K562 (cell line): ENCODE measurements around the gene PTHLH. TPM values are rescaled to one million over a fixed set of nuclear protein-coding genes. Genes with fewer than 3 reads are reported as not detected.

ENCODE experiments used
- ATAC-seq: fragments of 200-7000 bp; cut with Tn5 transposase; 3 replicates; pipeline ENCODE4 v1.9.1; 2020; ENCODE audit warnings: moderate library complexity
- BruUV-seq: library from RNA; stranded (reverse); fragments of 400-500 nt; replicated peaks from 2 replicates; lab custom pipeline; 2021; lab: Mats Ljungman, UMichigan
- CTCF ChIA-PET: fragments of 300-600 bp; formaldehyde crosslinking; extraction: SDS; loops from one replicate; lab custom pipeline; 2021; ENCODE audit warnings: low intra/inter-chr PET ratio; lab: Yijun Ruan, JAX
- POLR2A ChIA-PET: fragments of 300-600, 350-650 bp; sonication (Branson Sonifier 250); formaldehyde crosslinking; extraction: SDS; loops from one replicate; lab custom pipeline; 2021; ENCODE audit warnings: antibody characterized with exemption, inconsistent platforms; lab: Yijun Ruan, JAX
- DNase-seq, 4 experiments: peaks; one replicate each; pipeline versions ENCODE4 v3.0.0 to v3.0.0-alpha.2; 2011 to 2018; ENCODE audit warnings: low spot score in 3 of 4, mixed read lengths in 3 of 4; ENCODE audit errors: extremely low read depth in 1 of 4
- FAIRE-seq: peaks from 2 replicates; lab custom pipeline; 2011; peaks lifted over from hg19 to GRCh38; lab: Jason Lieb, UNC
- H2AFZ ChIP-seq: 2 replicates; pipeline ENCODE4 v1.6.0; 2011; ENCODE audit warnings: low read depth, low read length, control low read depth, inconsistent platforms
- H3K27ac ChIP-seq: fragments of 200-600 bp; 3 replicates; pipeline ENCODE4 v1.8.0; 2011; ENCODE audit warnings: low read depth, mild to moderate bottlenecking, control low read depth, inconsistent platforms, low read length, moderate library complexity, mixed read lengths; ENCODE audit errors: extremely low read depth
- H3K27me3 ChIP-seq, 2 experiments: fragments of 300-600 bp in 1 of 2; 2 replicates in 1 of 2; 3 replicates in 1 of 2; pipeline versions ENCODE4 v1.6.0 to v1.8.0; 2011; ENCODE audit warnings: inconsistent platforms in 2 of 2, low read length in 2 of 2, mild to moderate bottlenecking in 1 of 2, mixed read lengths in 1 of 2, moderate library complexity in 1 of 2; ENCODE audit not compliant: control insufficient read depth in 2 of 2, insufficient read depth in 2 of 2
- H3K36me3 ChIP-seq: fragments of 300-600 bp; 3 replicates; pipeline ENCODE4 v1.8.0; 2011; ENCODE audit warnings: mild to moderate bottlenecking, low read length, inconsistent platforms; ENCODE audit not compliant: control insufficient read depth, insufficient read depth
- H3K4me1 ChIP-seq, 2 experiments: fragments of 200-600 bp in 1 of 2; replicated peaks in 1 of 2; 2 replicates in 1 of 2; 3 replicates in 1 of 2; pipeline versions ENCODE4 v1.5.1 to v1.8.0; 2011; ENCODE audit warnings: inconsistent platforms in 2 of 2, low read length in 2 of 2, mild to moderate bottlenecking in 1 of 2, mixed read lengths in 1 of 2, moderate library complexity in 1 of 2; ENCODE audit not compliant: control insufficient read depth in 2 of 2, insufficient read depth in 2 of 2
- H3K4me2 ChIP-seq: 2 replicates; pipeline ENCODE4 v1.6.1; 2011; ENCODE audit warnings: low read length, control low read depth, inconsistent platforms, mixed read lengths; ENCODE audit not compliant: insufficient read depth
- H3K4me3 ChIP-seq: fragments of 200-600 bp; sonication (generic), shearing (Covaris generic); 2 replicates; pipeline ENCODE4 v1.5.1; 2016; ENCODE audit warnings: control low read depth, inconsistent platforms
- H3K79me2 ChIP-seq: fragments of 200-600 bp; 3 replicates; pipeline ENCODE4 v1.8.0; 2011; ENCODE audit warnings: low read length, inconsistent platforms; ENCODE audit not compliant: control insufficient read depth, insufficient read depth
- H3K9ac ChIP-seq, 2 experiments: 2 replicates each; pipeline versions ENCODE4 v1.6.0 to v1.6.1; 2011; ENCODE audit warnings: low read depth in 2 of 2, low read length in 2 of 2, control low read depth in 1 of 2, inconsistent platforms in 1 of 2, mild to moderate bottlenecking in 1 of 2, mixed read lengths in 1 of 2; ENCODE audit not compliant: insufficient read depth in 1 of 2
- H3K9me1 ChIP-seq: one replicate; pipeline ENCODE4 v1.6.0; 2011; ENCODE audit warnings: inconsistent platforms, mild to moderate bottlenecking, low read length, moderate library complexity; ENCODE audit not compliant: control insufficient read depth, insufficient read depth
- H3K9me3 ChIP-seq: replicated peaks from 2 replicates; pipeline ENCODE4 v1.5.1; 2011; ENCODE audit warnings: low read depth, low read length, inconsistent platforms; ENCODE audit not compliant: control insufficient read depth, insufficient read depth
- H4K20me1 ChIP-seq: replicated peaks from 2 replicates; pipeline ENCODE4 v1.6.1; 2011; ENCODE audit warnings: low read length, inconsistent platforms, mixed read lengths; ENCODE audit not compliant: control insufficient read depth, insufficient read depth
- FOXP4 ChIP-seq: sonication (generic); formaldehyde crosslinking; IDR thresholded peaks from 2 replicates; pipeline ENCODE4 v1.8.0; 2022; ENCODE audit warnings: mild to moderate bottlenecking, missing genetic modification reagents, borderline replicate concordance
- HMG20A ChIP-seq: fragments of 450-650 bp; formaldehyde crosslinking; conservative IDR thresholded peaks from 2 replicates; pipeline ENCODE4 v1.4.0; 2020; ENCODE audit warnings: mild to moderate bottlenecking, mixed read lengths
- LCOR ChIP-seq: sonication (generic); formaldehyde crosslinking; IDR thresholded peaks from 2 replicates; pipeline ENCODE4 v1.8.0; 2022; ENCODE audit warnings: mild to moderate bottlenecking, missing genetic modification reagents
- NFYB ChIP-seq: IDR thresholded peaks from 2 replicates; pipeline ENCODE4 v1.6.1; 2011; ENCODE audit warnings: mild to moderate bottlenecking, moderate library complexity; ENCODE audit not compliant: insufficient read length; ENCODE audit errors: extremely low read depth
- SREBF2 ChIP-seq: sonication (generic); formaldehyde crosslinking; IDR thresholded peaks from 2 replicates; pipeline ENCODE4 v1.4.0; 2020; ENCODE audit warnings: mild to moderate bottlenecking, missing genetic modification reagents
- THRB ChIP-seq: fragments of 450-650 bp; formaldehyde crosslinking; conservative IDR thresholded peaks from 2 replicates; pipeline ENCODE4 v1.4.0; 2022; ENCODE audit warnings: mild to moderate bottlenecking, missing genetic modification characterization
- ZFPM2 ChIP-seq: fragments of 250-450 bp; sonication (Bioruptor Pico); IDR thresholded peaks from 2 replicates; pipeline ENCODE4 v1.5.1; 2022; ENCODE audit warnings: mild to moderate bottlenecking
- ZNF232 ChIP-seq: sonication (generic); formaldehyde crosslinking; IDR thresholded peaks from 2 replicates; pipeline ENCODE4 v1.8.0; 2022; ENCODE audit warnings: mild to moderate bottlenecking, missing genetic modification reagents
- ZNF277 ChIP-seq: fragments of 250-450 bp; sonication (Bioruptor Pico); IDR thresholded peaks from 2 replicates; pipeline ENCODE4 v1.8.0; 2022; ENCODE audit warnings: inconsistent platforms, mild to moderate bottlenecking, moderate library complexity, borderline replicate concordance
- ZNF408 ChIP-seq: fragments of 250-450 bp; sonication (Bioruptor Pico); IDR thresholded peaks from 2 replicates; pipeline ENCODE4 v1.4.0; 2020; ENCODE audit warnings: low read depth, mild to moderate bottlenecking, moderate library complexity
- in situ Hi-C: fragments of 300-500 bp; cut with MboI; formaldehyde crosslinking; loops from 4 replicates; pipeline ENCODE4 v1.15.0; 2018; ENCODE audit warnings: inconsistent platforms, mixed read lengths
- intact Hi-C: fragments of 100-400 bp; cut with micrococcal nuclease; formaldehyde crosslinking; loops from 2 replicates; pipeline ENCODE4 v1.14.2; 2022
- polyA plus RNA-seq, 8 experiments: library from polyadenylated mRNA; depleted of rRNA in 4 of 8; stranded (reverse) in 5 of 8; unstranded in 3 of 8; fragments of >200 nt; fragmentation: Nextera tagmentation in 2 of 8; fragmentation: Illumina TruSeq in 1 of 8; extraction: Ambion mirVana in 2 of 8; extraction: Trizol in 1 of 8; gene quantifications; 2 replicates each; pipeline versions ENCODE4 v1.2.1 to v1.2.3, GENCODE V29; 2011 to 2014; ENCODE audit warnings: inconsistent platforms in 1 of 8, missing spikeins in 1 of 8
- total RNA-seq, 7 experiments: library from RNA; depleted of rRNA in 6 of 7; stranded (reverse); fragments of >200 nt in 6 of 7; fragmentation: Illumina TruSeq in 2 of 7; extraction: Trizol in 2 of 7; gene quantifications; 2 replicates each; pipeline versions ENCODE4 v1.2.1 to v1.2.3, GENCODE V29; 2011 to 2021; ENCODE audit warnings: low replicate concordance in 1 of 7

Gene PTHLH
- total and polyA plus RNA-seq, 9 of the 15 experiments (the other 6 are each of a cell fraction or from before 2014, with no cell fraction given): 0.14 to 2.5 (median 0.74) TPM

GRCh38 chr12:27998658-27999057, 26.1 kb upstream of the PTHLH start:
- ChIA-PET POLR2A (no interaction called here), CTCF (no interaction called here)
- TF ChIP-seq ZNF232 (CRISPR knock-in tag): no peak
- TF ChIP-seq ZNF408 (CRISPR knock-in tag): no peak
- no peak for TF ChIP-seq ZNF277 (CRISPR knock-in tag)
- no peak for TF ChIP-seq HMG20A (CRISPR knock-in tag)
- TF ChIP-seq LCOR: no peak
- TF ChIP-seq FOXP4 (CRISPR knock-in tag): no peak
- no peak for TF ChIP-seq NFYB
- TF ChIP-seq SREBF2: no peak
- TF ChIP-seq ZFPM2 (CRISPR knock-in tag): no peak
- no peak for TF ChIP-seq THRB (CRISPR knock-in tag)
- no peak overlapping the region for H3K27ac ChIP-seq
- ATAC-seq: no peak
- in situ Hi-C loops (no loop called here), intact Hi-C loops (no loop called here)
- no peaks in the 10 kb centered on the region for H3K27me3 ChIP-seq
- H3K79me2 ChIP-seq: no peaks in the 10 kb centered on the region
- no peak overlapping the region for H3K4me2 ChIP-seq
- no peak for DNase-seq
- no peak overlapping the region for H3K9ac ChIP-seq
- FAIRE-seq: no peak
- H3K4me3 ChIP-seq: no peak overlapping the region
- no peaks in the 10 kb centered on the region for H4K20me1 ChIP-seq
- H3K4me1 ChIP-seq: no peaks in the 10 kb centered on the region
- no peaks in the 10 kb centered on the region for H3K9me3 ChIP-seq
- no peak overlapping the region for H2AFZ ChIP-seq
- no TSS peak for BruUV-seq
- no peaks in the 10 kb centered on the region for H3K36me3 ChIP-seq
- H3K9me1 ChIP-seq: no peaks in the 10 kb centered on the region
